GM20431 (cell line): ENCODE results near the gene C11orf54.
"Not testable (repeated sequence)": the region's sequence is repeated elsewhere in the genome, so short reads cannot be mapped to it uniquely, and the experiment has no call there.

ENCODE experiments used
- in situ Hi-C: fragments of 300-500 bp; cut with MseI, MboI; formaldehyde crosslinking; loops from one replicate; pipeline ENCODE4 v1.15.0; 2020; ENCODE audit warnings: low sequenced_read_pairs; ENCODE audit not compliant: unreplicated experiment

Gene C11orf54

DNA sequence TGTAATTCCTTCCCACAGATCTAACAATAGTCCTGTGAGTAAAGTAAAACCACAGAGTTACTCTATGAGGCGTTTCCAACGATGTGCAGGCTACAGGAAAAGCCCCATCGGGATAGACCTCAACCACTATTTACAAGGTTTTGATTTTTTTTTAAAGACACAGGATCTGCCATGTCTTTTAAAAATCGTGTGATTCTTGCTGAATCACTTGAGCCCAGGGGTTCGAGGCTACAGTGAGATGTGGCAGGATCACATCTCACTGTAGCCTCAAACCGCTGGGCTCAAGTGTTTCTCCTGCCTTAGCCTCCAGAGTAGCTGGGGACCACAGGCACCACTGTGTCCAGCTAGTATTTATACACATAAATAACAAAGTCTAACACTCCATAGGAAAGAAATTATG, 8.0 kb upstream of the C11orf54 start:
- in situ Hi-C loops = no loop called here

DNA sequence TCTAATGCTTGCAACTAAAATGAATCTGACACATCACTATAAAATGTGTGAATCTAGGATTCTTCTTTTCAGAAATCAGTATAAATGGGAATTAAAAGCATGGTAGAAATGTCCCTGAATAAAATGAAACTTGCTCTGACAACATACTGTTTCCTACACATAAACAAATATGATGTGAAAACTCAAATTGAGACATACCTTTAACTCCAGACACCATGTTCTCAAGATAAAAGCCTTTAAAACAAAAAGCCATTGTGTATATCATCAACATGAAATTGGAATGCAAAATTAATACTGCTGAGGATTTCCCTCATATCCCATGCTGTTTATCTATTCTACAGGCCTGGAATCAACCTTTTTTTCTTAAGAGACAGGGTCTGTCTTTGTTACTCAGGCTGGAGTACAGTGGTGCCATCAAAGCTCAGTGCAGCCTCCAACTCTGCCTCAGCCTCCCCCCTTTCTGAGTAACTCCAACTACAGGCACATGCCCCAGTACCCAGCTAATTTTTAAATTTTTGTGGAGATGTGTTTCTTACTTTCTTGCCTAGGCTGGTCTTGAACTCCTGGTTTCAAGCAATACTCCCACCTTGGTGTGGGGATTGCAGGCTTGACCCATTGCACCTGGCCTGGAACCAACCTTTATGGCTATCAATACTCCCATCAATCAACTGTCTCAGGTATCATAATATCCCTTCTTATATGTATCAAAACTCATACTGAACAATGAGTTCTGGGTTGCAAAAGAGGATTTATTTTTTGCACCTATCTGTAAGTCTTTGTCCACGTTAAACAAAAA, 6.8 kb upstream of the C11orf54 start:
- in situ Hi-C loops = no loop called here

DNA sequence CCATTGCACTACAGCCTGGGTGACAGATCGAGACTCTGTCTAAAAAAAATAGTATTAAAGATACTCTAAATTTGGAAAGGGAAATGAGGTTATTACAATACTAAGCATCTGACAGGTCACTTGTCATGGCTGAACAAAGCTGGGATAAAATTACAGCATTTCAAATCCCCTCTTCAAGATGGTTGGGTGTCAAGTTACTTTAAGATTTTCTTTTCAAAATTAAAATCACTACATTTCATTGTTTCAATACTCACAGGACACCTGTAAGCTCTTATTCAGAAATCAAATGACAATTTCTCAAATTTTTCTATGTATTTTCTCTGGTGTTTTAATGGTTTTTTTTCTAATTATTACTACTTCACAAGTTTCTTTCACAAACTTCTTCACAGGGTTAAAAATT, 5.8 kb upstream of the C11orf54 start:
- in situ Hi-C loops = no loop called here

DNA sequence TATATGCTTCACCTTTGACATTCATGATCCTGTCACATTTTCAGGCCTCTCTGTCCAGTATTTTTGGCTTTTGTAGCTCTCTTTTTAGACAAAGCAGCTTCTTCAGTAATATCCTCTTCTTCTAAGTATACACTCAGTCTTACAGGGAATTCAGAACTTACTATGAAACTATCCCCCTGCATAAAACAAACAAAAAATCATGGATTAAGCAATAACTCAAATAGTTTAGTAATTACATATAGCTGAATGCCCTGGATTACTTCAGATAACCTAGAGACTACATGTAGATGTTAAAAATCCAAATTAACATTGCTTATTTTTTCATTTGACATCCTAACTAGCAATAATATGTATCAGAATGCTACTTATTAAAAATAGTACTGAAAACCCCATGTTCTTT, 5.3 kb upstream of the C11orf54 start:
- in situ Hi-C loops = no loop called here

DNA sequence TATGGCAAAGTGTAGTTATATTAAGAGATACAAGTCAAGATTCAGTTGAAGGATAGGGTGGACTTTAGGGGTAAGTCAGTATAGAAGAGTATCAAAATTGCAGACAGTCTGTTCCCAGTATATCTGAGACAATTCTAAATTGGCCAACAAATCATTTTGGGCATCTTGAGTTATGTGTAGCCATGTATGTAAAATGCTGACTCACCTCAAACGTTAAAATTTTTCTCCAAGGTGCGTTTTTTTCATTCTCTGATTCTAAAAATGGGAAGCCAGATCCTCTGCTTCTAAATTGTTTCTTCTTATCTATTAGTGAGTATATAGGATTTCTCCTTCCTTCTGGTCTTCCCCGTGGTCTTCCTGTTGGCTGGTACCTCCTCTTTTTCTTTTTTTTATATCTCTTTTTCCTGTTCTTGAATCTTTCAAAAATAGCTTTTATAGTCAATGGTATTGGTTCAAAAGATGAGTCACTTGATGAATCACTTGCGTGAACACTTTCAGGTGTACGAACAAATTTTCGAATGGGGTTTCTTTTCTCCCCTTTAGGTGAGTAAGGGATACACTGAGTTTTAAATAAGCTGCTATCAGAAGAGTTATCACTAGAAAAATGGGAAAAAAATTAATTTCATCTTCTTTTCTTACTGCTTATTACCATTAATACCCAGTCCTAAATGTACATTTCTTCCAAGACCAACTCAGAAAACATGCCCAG, 3.4 kb upstream of the C11orf54 start:
- in situ Hi-C loops = no loop called here

DNA sequence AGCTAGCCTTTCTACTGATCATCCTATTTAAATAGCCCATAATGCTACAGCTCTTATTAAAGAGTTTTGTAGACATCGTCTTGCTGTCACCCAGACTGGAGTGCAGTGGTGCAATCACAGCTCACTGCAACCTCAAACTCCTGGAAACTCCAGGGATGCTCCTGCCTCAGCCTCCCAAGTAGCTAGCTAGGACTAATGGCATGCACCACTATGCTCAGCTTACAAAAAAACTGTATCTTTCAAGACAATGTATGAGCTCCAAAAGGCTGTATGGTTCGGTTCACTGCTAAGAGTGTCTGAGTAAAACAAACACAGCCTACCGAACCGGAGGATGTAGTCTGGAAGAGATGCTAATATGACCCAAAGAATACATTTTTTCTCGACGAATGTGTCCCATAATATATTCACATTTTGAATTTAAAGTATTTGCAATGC, 2.8 kb upstream of the C11orf54 start:
- in situ Hi-C loops = no loop called here

DNA sequence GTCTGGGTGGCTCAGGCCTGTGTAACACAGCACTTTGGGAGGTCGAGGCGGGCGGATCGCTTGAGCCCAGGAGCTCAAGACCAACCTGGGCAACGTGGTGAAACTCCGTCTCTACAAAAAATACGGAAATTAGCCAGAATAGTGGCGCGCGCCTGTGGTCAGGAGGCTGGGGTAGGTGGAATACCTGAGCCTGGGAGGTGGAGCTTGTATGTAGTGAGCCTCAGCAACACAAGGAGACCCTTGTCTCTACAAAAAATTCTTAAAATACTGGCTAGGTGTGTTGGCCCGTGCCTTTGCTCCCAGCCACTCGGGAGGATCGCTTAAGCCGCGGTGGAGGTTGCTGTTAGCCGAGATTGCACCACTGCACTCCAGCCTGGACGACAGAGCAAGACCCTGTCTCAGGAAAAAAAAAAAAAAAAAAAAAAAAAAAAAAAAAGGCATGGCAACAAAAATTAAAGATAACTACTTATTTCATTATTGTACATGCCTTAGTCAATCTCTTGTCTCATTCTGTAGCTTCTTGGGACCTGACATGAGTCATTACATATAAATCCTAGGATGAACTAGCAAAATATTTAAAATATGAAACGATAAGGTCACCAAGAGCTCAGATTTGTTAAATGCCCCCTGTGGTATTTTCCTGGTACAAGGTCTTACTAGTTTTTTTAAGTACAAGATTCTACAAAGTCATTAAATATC, 1.3 kb upstream of the C11orf54 start:
- in situ Hi-C loops = no loop called here

DNA sequence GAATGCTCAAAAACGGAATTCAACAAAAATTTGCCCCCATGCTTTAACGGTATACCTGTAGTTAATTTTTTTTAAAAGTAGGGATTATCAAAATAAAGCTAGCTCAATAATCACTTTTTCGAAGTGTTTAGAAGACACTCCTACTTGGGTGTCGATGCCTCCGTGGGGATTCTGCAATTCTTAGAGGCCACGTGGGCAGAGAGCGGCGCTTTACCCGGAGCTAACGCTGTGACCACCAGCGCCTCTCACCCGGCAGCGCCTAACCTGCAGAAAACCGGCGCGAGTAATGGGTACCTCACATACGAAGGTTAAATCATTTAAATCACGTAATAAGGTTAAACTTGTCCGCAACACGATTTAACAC, 760 bp upstream of the C11orf54 start:
- in situ Hi-C loops = no loop called here

DNA sequence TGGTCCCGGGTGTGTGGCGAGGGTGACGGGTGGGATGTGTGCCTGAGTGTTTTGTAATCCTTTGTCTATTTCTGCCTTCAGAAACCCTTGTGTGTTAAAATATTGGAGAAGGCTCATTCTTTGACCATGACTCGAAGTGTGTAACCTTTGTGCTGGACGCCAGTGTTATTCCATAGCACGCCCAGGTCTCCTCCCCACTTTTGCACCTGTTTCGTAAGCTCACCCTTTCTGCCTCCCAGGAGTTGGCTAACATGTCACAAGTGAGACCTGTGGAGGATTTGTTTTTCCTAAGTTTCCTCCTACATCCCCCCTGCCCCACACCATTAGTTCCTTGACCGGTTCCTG, 382 bp downstream of the C11orf54 start:
- in situ Hi-C loops = no loop called here

DNA sequence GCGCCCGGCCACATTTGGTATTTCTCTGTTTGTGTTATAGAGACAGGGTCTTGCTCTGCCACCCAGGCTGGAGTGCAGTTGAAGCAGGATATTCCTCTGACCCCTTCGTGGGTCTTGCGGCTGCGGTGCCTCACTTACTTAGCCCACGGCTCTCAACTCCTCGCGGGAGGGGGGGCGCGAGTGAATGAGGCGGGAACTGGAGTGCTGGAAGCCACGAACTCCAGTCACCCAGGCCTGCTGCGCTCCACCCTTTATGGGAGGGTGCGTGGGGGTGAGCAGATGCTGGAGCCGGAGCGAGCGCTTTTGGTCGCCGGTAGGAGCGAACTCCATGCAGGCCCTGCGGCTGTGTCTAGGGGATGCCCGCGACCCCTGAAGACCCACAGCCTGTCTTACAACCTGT, 1.8 kb downstream of the C11orf54 start:
- in situ Hi-C loops = no loop called here

DNA sequence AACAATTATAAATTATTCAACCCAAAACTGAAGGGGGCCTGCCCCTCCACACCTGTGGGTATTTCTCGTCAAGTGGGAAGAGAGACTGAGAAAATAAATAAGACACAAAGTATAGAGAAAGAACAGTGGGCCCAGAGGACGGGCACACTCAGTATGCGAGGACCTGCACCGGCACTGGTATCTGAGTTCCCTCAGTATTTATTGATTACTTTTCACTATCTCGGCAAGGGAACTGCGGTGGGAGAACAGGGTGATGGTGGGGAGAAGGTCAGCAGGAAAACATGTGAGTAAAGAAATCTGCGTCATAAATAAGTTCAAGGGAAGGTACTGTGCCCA, 3.2 kb downstream of the C11orf54 start:
- in situ Hi-C loops = no loop called here

DNA sequence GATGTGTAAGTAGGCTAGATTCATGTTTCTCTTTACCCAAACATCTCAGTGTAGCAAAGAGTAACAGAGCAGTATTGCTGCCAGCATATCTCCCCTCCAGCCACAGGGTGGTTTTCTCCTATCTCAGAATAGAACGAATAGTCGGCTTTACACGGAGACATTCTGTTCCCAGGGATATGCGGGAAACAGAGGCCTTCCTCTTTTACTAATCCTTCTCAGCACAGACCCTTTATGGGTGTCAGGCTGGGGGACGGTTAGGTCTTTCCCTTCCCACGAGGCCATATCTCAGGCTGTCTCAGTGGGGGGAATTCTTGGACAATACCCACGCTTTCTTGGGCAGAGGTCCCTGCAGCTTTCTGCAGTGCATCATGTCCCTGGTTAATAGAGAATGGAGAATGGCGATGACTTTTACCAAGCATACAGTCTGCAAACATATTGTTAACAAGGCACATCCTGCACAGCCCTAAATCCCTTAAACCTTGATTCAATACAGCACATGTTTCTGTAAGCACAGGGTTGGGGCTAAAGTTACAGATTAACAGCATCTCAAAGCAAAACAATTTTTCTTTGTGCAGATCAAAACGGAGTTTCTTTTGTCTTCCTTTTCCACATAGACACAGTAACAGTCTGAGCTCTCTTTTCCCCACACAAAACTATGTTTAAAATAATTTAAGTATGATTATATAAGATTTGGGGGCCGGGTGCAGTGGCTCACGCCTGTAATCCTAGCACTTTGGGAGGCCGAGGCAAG, 3.7 kb downstream of the C11orf54 start:
- in situ Hi-C loops = not testable (repeated sequence)

DNA sequence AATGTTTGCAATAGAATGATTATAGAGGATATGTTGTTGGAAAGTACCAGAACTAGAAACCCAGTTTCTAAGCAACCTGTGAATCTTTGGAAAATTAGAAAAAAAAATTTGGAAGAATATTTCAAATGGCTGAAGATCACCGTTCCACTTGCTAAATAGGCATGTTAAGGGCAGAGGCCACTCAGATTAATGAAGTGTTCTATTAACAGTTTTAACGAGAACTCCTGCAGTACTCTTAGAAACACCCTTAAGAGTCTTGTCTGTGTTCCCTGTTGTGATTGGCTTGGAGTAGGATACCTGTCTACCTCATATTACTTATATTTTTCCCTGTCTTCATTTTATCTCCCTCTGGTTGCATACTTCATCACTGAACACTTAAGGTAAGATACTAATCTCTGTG, 4.6 kb downstream of the C11orf54 start:
- in situ Hi-C loops = no loop called here

DNA sequence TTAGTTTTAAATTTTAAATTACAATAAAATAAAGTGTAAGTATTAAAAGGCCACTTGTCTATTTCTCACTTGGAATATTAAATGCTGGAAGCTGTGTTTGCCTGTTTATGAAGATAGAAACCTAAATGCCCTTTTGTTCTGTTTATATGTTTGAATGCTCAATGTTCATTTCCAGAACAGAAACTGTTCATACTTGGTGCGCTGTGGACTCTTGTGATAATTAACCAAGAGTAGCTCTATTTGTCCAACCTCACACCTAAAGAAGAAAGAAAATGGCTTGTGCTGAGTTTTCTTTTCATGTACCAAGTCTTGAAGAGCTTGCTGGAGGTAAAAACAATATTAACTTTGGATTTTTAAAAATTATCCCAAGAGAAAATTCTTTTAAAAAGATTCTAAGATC, 5.7 kb downstream of the C11orf54 start:
- in situ Hi-C loops = no loop called here

DNA sequence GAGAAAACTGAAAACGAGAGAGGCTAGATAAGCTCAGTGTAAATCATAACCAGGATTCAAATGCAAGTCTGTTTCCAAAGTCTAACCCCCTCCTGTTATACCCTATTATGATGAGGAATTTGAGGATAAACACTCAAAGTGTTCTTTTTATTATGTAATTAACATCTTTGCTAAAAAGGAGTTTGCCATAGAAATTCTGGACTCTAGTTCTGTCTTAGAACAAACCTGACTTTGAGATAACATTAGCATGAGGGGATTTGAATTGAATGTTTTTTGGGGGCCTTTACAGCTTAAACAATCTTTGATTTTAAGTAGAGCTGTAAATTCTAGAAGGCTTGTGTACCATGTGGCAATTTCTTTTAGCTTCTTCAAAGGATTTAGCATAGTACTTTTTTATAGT, 9.5 kb downstream of the C11orf54 start:
- in situ Hi-C loops = no loop called here

DNA sequence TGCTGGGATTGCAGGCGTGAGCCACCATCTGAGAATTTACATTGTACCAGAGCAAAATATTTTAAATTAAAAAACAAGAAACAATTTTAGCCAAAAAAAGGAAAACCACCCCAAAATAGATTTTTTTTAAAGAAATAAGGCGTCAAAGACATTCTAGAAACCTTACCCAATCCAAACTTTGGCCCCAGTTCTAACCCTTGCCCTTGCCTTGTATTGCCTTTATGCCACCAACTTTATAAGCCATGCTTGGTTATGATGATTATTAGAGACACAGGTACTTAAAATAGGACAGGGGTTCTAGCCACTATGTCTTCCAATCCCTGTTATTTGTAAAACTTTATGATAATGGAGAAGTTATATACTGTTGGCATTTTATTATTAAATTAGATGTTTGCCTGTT, 11.8 kb downstream of the C11orf54 start:
- in situ Hi-C loops = no loop called here

DNA sequence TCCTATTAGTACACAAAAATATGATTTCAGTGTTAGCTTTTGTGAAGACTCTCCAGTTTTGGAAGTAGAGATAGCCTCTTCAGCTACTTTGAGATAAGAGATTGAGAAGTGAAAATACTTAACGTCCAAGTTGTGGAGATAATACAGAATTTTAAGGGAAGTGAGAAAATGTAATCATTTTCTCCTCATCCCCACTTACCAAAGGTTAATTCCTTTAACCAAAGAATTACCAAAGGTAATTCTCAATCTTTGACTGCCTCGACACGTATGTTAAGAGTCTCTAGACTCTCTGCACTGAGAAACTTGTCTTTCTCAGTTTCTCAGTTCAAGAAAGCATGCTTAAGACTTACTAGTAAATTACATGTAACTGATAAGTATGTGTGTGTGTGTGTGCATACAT, 15.3 kb downstream of the C11orf54 start:
- in situ Hi-C loops = no loop called here

DNA sequence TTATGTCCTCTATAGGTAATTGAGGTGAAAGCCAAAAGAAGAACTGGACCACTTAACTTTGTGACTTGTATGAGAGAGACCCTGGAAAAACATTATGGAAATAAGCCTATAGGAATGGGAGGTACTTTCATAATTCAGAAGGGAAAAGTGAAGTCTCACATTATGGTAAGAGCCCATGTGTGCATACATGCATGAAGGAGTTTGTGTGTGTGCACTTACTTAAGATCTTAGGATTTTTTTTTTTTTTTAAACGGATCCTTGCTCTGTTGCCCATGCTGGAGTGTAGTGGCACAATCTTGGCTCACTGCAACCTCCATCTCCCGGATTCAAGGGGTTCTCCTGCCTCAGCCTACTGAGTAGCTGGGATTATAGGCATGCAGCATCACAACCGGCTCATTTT, 15.8 kb downstream of the C11orf54 start:
- in situ Hi-C loops = no loop called here

DNA sequence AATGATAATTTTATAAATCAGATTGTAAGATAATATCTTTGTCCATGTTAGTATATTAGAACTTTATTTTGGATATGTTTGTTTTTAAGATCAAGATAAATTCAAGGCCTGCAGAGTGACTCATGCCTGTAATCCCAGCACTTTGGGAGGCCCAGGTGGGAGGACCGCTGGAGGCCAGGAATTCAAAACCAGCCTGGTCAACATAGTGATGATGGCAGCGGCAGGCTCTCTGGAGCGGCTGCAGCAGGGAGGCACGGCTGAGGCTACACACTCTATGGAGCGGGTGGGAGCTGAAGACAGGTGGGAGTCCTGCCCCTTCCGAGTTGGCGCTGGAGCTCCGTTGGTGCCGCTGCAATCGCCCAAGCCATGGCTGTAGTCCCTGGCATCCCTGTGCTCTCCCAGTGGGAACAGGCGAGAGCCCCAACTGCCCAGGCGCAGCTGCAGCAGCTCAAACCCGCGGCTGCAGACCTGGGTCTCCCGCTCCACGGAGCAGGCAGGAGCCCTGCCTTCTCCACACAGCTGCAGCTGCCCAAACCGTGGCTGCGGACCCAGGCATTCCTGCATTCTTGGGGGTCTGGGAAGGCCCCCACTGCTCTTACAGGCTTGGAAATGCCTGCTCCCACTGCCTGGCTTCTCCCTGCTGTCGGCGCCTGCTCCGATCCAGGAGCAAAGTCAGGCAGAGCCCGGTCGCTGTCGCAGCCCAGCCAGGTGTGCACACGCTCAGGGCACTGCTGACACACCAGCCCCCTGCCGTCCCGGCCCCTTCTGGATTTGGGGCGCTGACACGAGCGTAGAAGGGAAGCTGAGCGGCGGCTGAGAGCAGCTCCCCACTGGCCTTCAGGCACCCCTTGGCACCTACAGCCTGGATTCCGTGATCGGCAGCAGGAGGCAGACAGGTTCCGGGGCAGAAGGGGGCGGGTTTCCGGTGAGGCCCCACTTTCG, 16.7 kb downstream of the C11orf54 start:
- in situ Hi-C loops = no loop called here

DNA sequence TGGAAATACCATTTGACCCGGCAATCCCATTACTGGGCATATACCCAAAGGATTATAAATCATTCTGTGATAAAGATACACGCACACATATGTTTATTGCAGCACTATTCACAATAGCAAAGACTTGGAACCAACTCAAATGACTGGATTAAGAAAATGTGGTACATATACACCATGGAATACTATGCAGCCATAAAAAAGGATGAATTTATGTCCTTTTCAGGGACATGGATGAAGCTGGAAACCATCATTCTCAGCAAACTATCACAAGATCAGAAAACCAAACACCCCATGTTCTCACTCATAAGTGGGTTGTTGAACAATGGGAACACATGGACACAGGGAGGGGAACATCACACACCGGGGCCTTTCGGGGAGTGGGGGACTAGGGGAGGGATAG, 17.7 kb downstream of the C11orf54 start:
- in situ Hi-C loops = not testable (repeated sequence)
